Hippocampal formation (tissue), 2 donors: Measurements from ENCODE around the gene DAPP1.
"Not testable (repeated sequence)": the region's sequence is repeated elsewhere in the genome, so short reads cannot be mapped to it uniquely, and the experiment has no call there.

Experiments used
- DNase-seq, 2 donors: peaks; one replicate each; lab custom pipeline; 2025; lab: John Stamatoyannopoulos, UW

The DAPP1 gene

DNA sequence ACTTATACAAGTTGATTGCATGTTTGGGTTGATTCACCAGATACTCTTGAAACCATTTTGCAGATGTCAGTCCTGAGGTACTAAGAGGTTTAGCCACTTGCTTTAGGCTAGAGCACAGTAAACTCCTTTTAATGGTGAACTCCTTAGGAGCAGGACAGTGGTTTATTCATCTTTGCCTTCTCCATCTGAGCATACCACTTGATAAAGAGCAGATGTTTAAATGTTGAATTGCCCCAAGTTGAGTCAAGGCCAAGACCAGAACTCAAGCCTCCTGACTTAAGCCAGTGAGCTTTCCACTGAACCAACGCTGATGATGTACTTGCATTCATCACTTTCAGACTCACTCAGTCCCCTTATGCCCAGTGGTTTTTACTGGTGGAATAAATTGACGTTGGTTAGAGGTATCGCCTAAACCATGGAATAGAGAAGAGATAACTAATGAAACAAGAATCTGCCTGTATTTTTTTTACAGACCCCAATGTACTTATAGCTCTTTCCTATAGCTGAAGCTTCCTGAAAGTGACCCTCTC is 7.5 kb downstream of the DAPP1 start:
- DNase-seq: no peak

DNA sequence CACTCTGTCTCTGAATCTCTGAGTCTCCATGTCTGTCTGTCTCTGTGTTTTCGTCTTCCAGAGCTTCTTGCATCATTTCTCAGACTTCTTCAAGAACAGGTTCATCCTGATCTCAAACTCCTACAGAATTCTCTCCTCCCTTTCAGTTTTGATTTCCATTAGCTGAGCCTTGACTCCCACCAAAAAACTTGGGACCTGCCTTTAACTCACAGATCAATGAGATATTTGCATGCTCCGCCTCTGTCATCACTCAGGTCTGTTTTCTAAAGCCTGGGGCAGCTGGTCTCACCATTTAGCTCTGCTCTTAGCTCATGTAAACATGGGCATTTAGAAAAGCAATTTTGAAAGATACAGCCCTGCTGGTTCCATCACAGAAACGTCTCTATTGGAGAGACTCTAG is 8.6 kb downstream of the DAPP1 start:
- no peak for DNase-seq

- no peak for DNase-seq
Observed at GRCh38 chr4:99826016-99826415, 9.4 kb downstream of the DAPP1 start.

DNA sequence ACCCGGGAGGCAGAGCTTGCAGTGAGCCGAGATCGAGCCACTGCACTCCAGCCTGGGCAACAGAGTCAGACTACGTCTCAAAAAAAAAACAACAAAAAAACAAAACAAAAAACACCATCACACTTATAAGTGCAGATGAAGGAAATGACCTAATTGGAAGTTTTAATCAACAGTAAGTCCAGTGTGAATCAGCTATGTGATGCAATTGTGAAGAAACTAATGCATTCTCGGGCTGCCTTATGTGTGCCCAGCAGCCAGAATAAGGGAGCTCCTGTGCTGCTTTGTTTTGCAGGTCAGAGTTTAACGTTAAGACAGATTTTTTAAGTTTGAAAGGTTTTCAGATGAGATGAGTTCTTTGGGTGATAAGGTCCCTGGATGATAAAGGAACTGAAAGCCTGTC is 10.8 kb downstream of the DAPP1 start:
- DNase-seq: no peak

DNA sequence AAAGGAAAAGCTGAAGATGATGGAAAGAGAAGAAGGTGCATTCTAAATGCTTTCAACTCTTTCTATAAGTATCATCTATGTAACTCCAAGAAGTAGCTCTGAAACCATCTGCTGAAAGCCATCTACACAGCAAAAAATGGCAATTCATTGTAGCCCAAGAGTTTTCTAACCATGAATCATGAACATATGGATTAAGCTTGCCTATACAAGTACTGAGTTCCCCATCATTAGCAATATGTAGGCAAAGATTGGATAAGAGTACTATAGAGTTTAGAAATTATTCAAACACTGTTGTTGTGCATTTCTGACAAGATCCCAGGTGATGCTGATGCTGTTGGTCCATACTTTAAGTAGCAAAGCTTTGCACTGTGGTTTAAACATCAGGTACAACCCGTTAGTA is 11.2 kb downstream of the DAPP1 start:
- DNase-seq: no peak

- no peak for DNase-seq
Observed at GRCh38 chr4:99828477-99828876, 11.8 kb downstream of the DAPP1 start.

GRCh38 chr4:99830051-99830450 is 13.4 kb downstream of the DAPP1 start:
- DNase-seq: not testable (repeated sequence)

GRCh38 chr4:99832321-99832720 is 15.7 kb downstream of the DAPP1 start:
- DNase-seq: no peak

DNA sequence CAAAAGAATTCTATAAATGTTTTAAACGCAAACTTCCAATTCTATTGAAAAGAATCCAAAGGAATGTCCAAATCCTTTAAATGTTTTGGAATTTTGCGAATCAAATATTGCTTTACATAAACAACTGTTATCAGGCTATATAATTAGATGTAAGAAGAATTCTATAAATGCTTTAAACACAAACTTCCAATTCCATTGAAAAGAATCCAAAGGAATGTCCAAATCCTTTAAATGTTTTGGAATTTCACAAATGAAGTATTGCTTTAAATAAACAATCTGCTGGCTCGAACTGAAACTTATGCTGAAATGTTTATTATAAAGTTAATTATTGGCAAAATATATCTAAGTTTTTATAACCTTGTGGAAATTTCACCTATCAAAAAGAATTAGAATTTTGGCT is 16.1 kb downstream of the DAPP1 start:
- DNase-seq: no peak

DNA sequence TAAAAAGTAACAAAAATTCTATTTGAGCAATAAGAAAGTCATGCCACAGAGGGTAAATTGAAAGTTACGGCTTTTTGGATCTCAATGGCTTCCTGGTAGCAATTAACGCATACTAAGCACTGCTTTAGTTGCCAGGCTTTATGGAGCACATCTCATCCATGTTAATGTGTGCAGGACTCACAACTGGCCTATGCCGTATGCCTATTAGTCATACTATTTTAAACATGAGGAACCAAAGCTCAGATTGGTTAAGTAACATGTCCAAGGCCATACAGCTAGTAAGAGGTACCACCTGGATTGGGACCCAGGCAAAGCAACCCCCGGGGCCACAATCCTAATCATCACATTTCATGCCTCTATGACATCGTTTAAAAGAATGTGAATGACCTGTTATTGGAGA is 17.1 kb downstream of the DAPP1 start:
- no peak for DNase-seq

DNA sequence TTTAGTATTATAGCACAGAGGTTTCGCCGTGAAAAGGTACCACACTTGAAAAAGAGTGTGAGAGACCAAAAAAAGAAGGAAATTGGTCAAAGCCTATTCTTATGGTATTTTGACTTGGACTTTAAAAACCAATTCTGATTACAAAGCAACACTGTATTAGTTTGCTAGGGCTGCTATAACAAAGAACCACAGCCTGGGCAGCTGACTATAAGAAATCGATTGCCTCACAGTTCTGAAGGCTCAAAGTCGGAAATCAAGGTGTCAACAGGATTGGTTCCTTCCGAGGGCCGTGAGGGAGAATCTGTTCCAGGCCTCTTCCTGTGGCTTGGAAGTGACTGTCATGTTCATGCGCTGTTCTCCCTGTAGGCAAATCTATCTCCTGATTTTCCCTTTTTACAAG is 17.9 kb downstream of the DAPP1 start:
- DNase-seq: no peak

GRCh38 chr4:99835942-99836341 is 19.3 kb downstream of the DAPP1 start:
- no peak for DNase-seq

- DNase-seq: no peak
Observed at GRCh38 chr4:99838927-99839326, 22.3 kb downstream of the DAPP1 start.

DNA sequence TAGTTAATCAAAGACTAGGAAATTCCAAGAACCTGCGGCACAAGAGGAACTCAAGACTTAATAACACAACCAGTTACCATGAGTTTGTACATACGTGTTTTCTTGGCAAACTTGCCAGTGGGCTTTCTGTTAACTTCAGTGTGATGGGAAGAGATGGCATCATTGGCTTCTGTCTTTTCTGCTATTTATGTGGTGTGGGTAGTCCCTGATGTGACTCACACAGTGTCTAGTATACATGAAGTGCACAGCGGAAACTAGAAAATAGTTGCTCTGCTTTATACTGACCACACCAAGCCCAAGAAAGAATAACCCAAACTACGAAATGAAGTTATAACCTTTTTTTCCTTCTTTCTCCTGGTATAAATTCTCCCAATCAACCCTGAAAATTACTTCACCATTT is 24.5 kb downstream of the DAPP1 start:
- no peak for DNase-seq

DNA sequence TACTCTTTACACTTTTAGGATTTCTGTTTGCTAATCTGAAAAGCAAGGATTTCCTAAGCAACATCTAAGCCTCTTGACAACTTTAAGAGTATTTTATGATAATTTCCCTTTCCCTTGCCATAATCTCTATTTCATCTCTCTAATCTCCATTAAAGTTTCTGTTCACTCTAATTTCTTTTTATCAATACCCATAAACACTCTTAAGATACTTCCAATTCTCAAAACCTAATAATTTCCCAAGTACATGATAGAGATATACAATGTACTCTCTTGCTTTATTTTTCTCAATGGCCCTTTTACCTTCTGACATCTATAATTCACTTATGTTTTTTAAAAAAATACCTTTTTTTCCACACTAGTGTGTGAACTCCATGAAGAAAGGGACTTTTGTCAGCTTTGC is 26.8 kb downstream of the DAPP1 start:
- DNase-seq: no peak

DNA sequence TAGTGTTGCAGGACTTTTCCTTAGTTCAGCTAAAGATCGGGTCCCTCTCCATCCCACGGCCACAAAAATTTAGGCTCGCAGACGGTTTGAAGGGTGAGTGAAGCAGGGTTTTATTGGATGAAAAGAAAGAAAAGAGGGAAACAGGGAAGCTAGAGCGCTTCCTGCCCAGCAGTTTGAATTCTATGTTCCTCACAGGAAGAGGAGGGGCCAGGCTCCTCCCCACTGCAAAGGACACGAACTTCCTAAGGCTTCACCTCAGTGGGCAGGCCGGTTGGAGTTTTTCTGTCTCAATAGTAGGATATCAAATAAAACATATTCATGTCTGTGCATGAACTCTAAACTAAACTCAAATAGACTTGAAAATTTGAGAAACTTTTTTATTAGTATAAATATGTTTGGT is 27.4 kb downstream of the DAPP1 start:
- DNase-seq: no peak

DNA sequence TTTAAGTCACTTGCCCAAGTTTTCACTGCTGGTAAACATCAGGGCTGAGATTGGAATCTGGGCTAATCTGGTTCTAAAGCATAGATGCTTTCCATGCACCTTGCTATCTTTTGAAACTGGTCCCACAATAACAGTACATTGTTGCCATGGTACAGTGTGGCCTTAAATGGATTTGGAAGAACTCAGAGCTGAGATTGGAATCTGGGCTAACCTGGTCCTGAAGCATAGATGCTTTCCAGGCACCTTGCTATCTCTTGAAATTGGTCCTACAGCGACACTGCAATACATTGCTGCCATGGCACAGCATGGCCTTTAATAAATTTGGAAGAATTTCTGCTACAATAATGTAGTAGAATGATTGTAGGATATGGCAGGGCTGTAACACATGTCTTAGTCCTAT is 28.6 kb downstream of the DAPP1 start:
- DNase-seq: no peak

GRCh38 chr4:99845708-99846469 is 29.3 kb downstream of the DAPP1 start:
- no peak for DNase-seq

GRCh38 chr4:99846891-99847290 is 30.3 kb downstream of the DAPP1 start:
- DNase-seq: no peak

GRCh38 chr4:99847362-99847976 is 30.8 kb downstream of the DAPP1 start:
- DNase-seq: no peak

DNA sequence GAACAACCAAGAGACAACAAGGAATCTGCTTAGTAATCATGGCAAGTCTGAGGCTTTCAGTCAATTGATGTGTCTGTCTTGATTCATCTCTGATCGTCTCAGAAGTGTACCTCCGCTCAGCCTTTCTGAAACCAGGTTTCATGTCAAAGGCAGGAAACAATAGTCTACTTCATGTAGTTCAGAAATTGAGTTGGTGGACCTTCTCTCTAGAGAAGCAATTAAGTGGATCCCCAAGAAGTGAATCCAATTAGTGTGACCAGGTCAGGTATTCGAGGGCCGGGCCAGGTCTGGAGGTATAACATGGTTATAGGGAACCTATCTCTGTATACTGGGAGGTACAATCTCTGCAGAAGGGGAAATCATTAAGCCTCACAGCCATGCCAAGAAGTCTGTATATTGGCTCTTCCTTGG is 32.0 kb downstream of the DAPP1 start:
- no peak for DNase-seq

- no peak for DNase-seq
Observed at GRCh38 chr4:99852199-99852749, 35.6 kb downstream of the DAPP1 start.

- no peak for DNase-seq
Observed at GRCh38 chr4:99853190-99853589, 36.6 kb downstream of the DAPP1 start.
